Fibroblast of pulmonary artery (primary cell): ENCODE data around the gene CACNA1D.

Source experiments
- DNase-seq: peaks from one replicate; pipeline ENCODE4 v3.0.0-alpha.2; 2010; ENCODE audit warnings: low read depth
- H3K4me3 ChIP-seq: replicated peaks from 2 replicates; pipeline ENCODE4 v1.5.1; 2011; ENCODE audit warnings: low read depth, mild to moderate bottlenecking, control low read depth, low read length, moderate library complexity
- CTCF ChIP-seq: IDR thresholded peaks from 2 replicates; pipeline ENCODE4 v1.5.1; 2011; ENCODE audit warnings: mild to moderate bottlenecking, control low read depth, low read length, inconsistent platforms; ENCODE audit errors: missing control alignments

Gene CACNA1D

GRCh38 chr3:53829605-53830004 is 335.2 kb downstream of the CACNA1D start:
- no peak for DNase-seq
- no peak overlapping the region for H3K4me3 ChIP-seq
- TF ChIP-seq CTCF, result no peak

GRCh38 chr3:53830944-53831343 is 336.5 kb downstream of the CACNA1D start:
- TF ChIP-seq CTCF, result no peak
- no peak overlapping the region for H3K4me3 ChIP-seq
- no peak for DNase-seq

GRCh38 chr3:53833053-53833645 is 338.7 kb downstream of the CACNA1D start:
- TF ChIP-seq CTCF, result no peak
- DNase-seq, result no peak
- no peak overlapping the region for H3K4me3 ChIP-seq

- no peak for DNase-seq
- TF ChIP-seq CTCF, result no peak
- no peak overlapping the region for H3K4me3 ChIP-seq
Observed at GRCh38 chr3:53833700-53834099, 339.3 kb downstream of the CACNA1D start.

- no peak overlapping the region for H3K4me3 ChIP-seq
- no peak for DNase-seq
- no peak for TF ChIP-seq CTCF
Observed at GRCh38 chr3:53834429-53835095, 340.2 kb downstream of the CACNA1D start.

GRCh38 chr3:53835257-53835656 is 340.8 kb downstream of the CACNA1D start:
- TF ChIP-seq CTCF, result no peak
- DNase-seq, result no peak
- H3K4me3 ChIP-seq, result no peak overlapping the region
